ENCODE data around the gene SLC33A1. TPM values are rescaled to one million over a fixed set of nuclear protein-coding genes. Genes with fewer than 3 reads are reported as not detected.
A peak's percentile ranks its signal among the peaks of the same experiment; 100 is the strongest.

SLC33A1 gene
- total RNA-seq, 1 experiment from 2014 or later = 24.9 TPM

DNA sequence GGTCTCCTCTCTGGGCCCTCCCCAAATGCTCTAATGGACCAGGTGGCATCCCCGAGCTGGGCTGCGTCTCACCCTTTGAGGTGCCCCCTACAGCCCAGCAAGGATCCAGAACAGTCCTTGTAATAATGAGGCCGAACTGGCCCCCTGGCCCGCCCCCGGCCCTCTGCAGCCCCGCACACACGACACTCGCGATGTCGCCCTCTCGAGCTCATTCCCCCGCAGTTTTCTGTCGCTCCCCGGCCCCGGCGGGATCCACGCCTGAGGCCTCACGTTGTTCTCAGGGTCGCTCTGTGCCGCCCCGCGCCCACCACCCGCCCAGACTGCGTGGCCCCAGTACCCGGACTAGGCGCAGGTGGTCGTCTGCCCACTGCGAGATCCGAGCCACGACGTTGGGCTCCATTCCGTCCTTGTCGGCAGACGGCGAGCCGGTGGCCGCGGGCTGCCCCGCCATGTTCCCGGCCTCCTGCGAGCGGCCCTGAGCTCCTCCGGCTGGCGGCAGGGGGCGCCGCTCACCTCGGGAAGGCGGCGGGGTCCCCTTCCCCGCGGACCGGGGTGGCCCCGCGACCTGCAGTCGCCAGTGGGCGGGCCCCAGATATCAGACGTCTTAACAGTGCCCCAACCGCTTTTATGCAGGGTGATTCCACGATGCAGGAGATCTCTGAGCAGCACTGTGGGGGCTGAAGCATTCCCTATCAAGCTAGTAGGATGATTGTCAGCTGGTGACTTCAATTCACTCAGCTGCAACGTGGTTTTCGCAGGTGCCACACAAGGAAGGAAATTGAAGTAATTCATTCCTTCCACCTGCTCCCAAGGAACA is 48.2 kb downstream of the SLC33A1 start, which contains the start of gene C3orf33:
Gene C3orf33 (minus strand): TSS at position 477 of the 817 bp plus-strand sequence. CDS start 26 bp downstream, at position 451.
- peak within 1 kb of the TSS; percentile 83 for H3K4me3 Mint-ChIP-seq
- H3K27me3 Mint-ChIP-seq (ENCODE audit: low read depth) = no peaks in the 10 kb centered on the region; the same call in 1 of the 2 replicates
- POLR2A ChIA-PET = interaction anchor here (0.6 to 1.3 kb wide), 5 partner anchors 48 to 65 kb away, joined by 3 to 12 read pairs (median 5); partner anchors contain the start of genes GMPS and SLC33A1
- DNase-seq (ENCODE audit: low spot score) (peak; percentile 73), ATAC-seq (peak; percentile 95)
- H3K9me3 Mint-ChIP-seq = no peaks in the 10 kb centered on the region
- no peaks in the 10 kb centered on the region for H3K4me1 Mint-ChIP-seq
- no peak within 1 kb of the TSS for H3K27ac Mint-ChIP-seq
- peaks cover 6% of the 10 kb centered on the region for H3K36me3 Mint-ChIP-seq
- CTCF ChIA-PET = interaction anchor here (0.6 to 2.5 kb wide), 89 partner anchors 9 to 481 kb away, joined by 3 to 44 read pairs (median 4); partner anchors contain the start of genes GMPS, PLCH1 and SLC33A1
- TF ChIP-seq ZBTB43 (CRISPR knock-in tag; IDR thresholded peaks at IDR 0.05) (no peak), E2F1 (CRISPR knock-in tag; IDR thresholded peaks at IDR 0.05) (0 out of 2 replicates have a peak, but pooled peaks have one; percentile 46), ZNF512 (CRISPR knock-in tag; IDR thresholded peaks at IDR 0.05; ENCODE audit: borderline replicate concordance) (no peak), TP53 (CRISPR knock-in tag; IDR thresholded peaks at IDR 0.05) (peak; percentile 70; the same call in 1 of the 2 replicates), FOXK1 (CRISPR knock-in tag; IDR thresholded peaks at IDR 0.05) (no peak; the same call in 1 of the 2 replicates), NFYB (CRISPR knock-in tag; conservative IDR thresholded peaks at IDR 0.05; ENCODE audit: low read depth) (no peak), ETV6 (CRISPR knock-in tag; IDR thresholded peaks at IDR 0.05) (0 out of 2 replicates have a peak, but pooled peaks have one; percentile 21), JAZF1 (CRISPR knock-in tag; IDR thresholded peaks at IDR 0.05) (no peak), FOXP1 (CRISPR knock-in tag; IDR thresholded peaks at IDR 0.05; ENCODE audit: borderline replicate concordance) (peak; percentile 45; the same call in 1 of the 2 replicates), ZNF317 (CRISPR knock-in tag; IDR thresholded peaks at IDR 0.05; ENCODE audit: borderline replicate concordance, low read depth) (0 out of 2 replicates have a peak, but pooled peaks have one; percentile 42), MYBL2 (CRISPR knock-in tag; IDR thresholded peaks at IDR 0.05) (no peak), IRF2 (CRISPR knock-in tag; IDR thresholded peaks at IDR 0.05; ENCODE audit: borderline replicate concordance, low read depth) (no peak), MAX (CRISPR knock-in tag; IDR thresholded peaks at IDR 0.05) (peak; percentile 45; the same call in 1 of the 2 replicates), KAT7 (CRISPR knock-in tag; IDR thresholded peaks at IDR 0.05; ENCODE audit: borderline replicate concordance) (no peak), NFATC4 (CRISPR knock-in tag; IDR thresholded peaks at IDR 0.05) (no peak), CBFB (CRISPR knock-in tag; IDR thresholded peaks at IDR 0.05; ENCODE audit: low read depth) (no peak), RELA (CRISPR knock-in tag; IDR thresholded peaks at IDR 0.05; ENCODE audit: borderline replicate concordance) (no peak), SMAD3 (CRISPR knock-in tag; IDR thresholded peaks at IDR 0.05; ENCODE audit: borderline replicate concordance) (no peak)
- TF ChIP-seq, protein P1, sequence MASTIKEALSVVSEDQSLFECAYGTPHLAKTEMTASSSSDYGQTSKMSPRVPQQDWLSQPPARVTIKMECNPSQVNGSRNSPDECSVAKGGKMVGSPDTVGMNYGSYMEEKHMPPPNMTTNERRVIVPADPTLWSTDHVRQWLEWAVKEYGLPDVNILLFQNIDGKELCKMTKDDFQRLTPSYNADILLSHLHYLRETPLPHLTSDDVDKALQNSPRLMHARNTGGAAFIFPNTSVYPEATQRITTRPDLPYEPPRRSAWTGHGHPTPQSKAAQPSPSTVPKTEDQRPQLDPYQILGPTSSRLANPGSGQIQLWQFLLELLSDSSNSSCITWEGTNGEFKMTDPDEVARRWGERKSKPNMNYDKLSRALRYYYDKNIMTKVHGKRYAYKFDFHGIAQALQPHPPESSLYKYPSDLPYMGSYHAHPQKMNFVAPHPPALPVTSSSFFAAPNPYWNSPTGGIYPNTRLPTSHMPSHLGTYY (CRISPR knock-in tag; IDR thresholded peaks at IDR 0.05) = no peak
- TF ChIP-seq, protein P2, sequence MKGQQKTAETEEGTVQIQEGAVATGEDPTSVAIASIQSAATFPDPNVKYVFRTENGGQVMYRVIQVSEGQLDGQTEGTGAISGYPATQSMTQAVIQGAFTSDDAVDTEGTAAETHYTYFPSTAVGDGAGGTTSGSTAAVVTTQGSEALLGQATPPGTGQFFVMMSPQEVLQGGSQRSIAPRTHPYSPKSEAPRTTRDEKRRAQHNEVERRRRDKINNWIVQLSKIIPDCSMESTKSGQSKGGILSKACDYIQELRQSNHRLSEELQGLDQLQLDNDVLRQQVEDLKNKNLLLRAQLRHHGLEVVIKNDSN (CRISPR knock-in tag; IDR thresholded peaks at IDR 0.05) = no peak; the same call in 1 of the 2 replicates
- TF ChIP-seq, protein P3, sequence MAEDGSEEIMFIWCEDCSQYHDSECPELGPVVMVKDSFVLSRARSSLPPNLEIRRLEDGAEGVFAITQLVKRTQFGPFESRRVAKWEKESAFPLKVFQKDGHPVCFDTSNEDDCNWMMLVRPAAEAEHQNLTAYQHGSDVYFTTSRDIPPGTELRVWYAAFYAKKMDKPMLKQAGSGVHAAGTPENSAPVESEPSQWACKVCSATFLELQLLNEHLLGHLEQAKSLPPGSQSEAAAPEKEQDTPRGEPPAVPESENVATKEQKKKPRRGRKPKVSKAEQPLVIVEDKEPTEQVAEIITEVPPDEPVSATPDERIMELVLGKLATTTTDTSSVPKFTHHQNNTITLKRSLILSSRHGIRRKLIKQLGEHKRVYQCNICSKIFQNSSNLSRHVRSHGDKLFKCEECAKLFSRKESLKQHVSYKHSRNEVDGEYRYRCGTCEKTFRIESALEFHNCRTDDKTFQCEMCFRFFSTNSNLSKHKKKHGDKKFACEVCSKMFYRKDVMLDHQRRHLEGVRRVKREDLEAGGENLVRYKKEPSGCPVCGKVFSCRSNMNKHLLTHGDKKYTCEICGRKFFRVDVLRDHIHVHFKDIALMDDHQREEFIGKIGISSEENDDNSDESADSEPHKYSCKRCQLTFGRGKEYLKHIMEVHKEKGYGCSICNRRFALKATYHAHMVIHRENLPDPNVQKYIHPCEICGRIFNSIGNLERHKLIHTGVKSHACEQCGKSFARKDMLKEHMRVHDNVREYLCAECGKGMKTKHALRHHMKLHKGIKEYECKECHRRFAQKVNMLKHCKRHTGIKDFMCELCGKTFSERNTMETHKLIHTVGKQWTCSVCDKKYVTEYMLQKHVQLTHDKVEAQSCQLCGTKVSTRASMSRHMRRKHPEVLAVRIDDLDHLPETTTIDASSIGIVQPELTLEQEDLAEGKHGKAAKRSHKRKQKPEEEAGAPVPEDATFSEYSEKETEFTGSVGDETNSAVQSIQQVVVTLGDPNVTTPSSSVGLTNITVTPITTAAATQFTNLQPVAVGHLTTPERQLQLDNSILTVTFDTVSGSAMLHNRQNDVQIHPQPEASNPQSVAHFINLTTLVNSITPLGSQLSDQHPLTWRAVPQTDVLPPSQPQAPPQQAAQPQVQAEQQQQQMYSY (CRISPR knock-in tag; IDR thresholded peaks at IDR 0.05) = no peak
- TF ChIP-seq, protein P4, sequence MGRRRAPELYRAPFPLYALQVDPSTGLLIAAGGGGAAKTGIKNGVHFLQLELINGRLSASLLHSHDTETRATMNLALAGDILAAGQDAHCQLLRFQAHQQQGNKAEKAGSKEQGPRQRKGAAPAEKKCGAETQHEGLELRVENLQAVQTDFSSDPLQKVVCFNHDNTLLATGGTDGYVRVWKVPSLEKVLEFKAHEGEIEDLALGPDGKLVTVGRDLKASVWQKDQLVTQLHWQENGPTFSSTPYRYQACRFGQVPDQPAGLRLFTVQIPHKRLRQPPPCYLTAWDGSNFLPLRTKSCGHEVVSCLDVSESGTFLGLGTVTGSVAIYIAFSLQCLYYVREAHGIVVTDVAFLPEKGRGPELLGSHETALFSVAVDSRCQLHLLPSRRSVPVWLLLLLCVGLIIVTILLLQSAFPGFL (CRISPR knock-in tag; IDR thresholded peaks at IDR 0.05; ENCODE audit: borderline replicate concordance) = no peak

All from WTC11 (cell line).